HepG2 (cell line): ENCODE measurements around the gene TNFAIP8L2. TPM values are rescaled to one million over a fixed set of nuclear protein-coding genes. Genes with fewer than 3 reads are reported as not detected.

ENCODE experiments used
- ATAC-seq: fragments of 200-7000 bp; cut with Tn5 transposase; 3 replicates; pipeline ENCODE4 v1.9.1; 2020; ENCODE audit warnings: mild to moderate bottlenecking, moderate library complexity
- BruUV-seq: library from RNA; stranded (reverse); fragments of 400-500 nt; replicated peaks from 2 replicates; lab custom pipeline; 2021; lab: Mats Ljungman, UMichigan
- CTCF ChIA-PET: fragments of 300-600 bp; formaldehyde crosslinking; extraction: SDS; loops from one replicate; lab custom pipeline; 2021; ENCODE audit warnings: low total read pairs, inconsistent platforms, low intra/inter-chr PET ratio; lab: Yijun Ruan, JAX
- POLR2A ChIA-PET: fragments of 350-600 bp; sonication (Branson Sonifier 250); formaldehyde crosslinking; loops from one replicate; lab custom pipeline; 2020; ENCODE audit warnings: antibody characterized with exemption, inconsistent platforms; lab: Yijun Ruan, JAX
- DNase-seq: peaks from one replicate; pipeline ENCODE4 v3.0.0-alpha.2; 2015; ENCODE audit warnings: low spot score
- FAIRE-seq: peaks from 3 replicates; lab custom pipeline; 2011; peaks lifted over from hg19 to GRCh38; lab: Jason Lieb, UNC
- H2AFZ ChIP-seq: one replicate; pipeline ENCODE4 v1.6.1; 2011; ENCODE audit warnings: low read length, inconsistent platforms
- H3K27ac ChIP-seq: fragments of 300-600 bp; 3 replicates; pipeline ENCODE4 v1.8.0; 2011; ENCODE audit warnings: mixed run types, mild to moderate bottlenecking, mixed read lengths, low read length, inconsistent platforms; ENCODE audit not compliant: insufficient read depth; ENCODE audit errors: extremely low read length
- H3K27me3 ChIP-seq, 2 experiments: fragments of 200-600 bp in 1 of 2; 2 replicates in 1 of 2; 3 replicates in 1 of 2; pipeline versions ENCODE4 v1.6.0 to v1.8.0; 2011; ENCODE audit warnings: low read length in 2 of 2, mild to moderate bottlenecking in 2 of 2, moderate library complexity in 2 of 2, inconsistent platforms in 1 of 2; ENCODE audit not compliant: insufficient read depth in 2 of 2, control insufficient read depth in 1 of 2
- H3K36me3 ChIP-seq, 2 experiments: fragments of 200-600 bp in 1 of 2; replicated peaks in 1 of 2; 2 replicates in 1 of 2; 3 replicates in 1 of 2; pipeline versions ENCODE4 v1.5.1 to v1.8.0; 2011; ENCODE audit warnings: low read length in 2 of 2, inconsistent platforms in 1 of 2; ENCODE audit not compliant: insufficient read depth in 2 of 2, control insufficient read depth in 1 of 2
- H3K4me1 ChIP-seq: 2 replicates; pipeline ENCODE4 v1.5.1; 2012; ENCODE audit warnings: low read length, inconsistent platforms; ENCODE audit not compliant: insufficient read depth
- H3K4me2 ChIP-seq: 2 replicates; pipeline ENCODE4 v1.6.0; 2011; ENCODE audit warnings: low read depth, low read length, inconsistent platforms
- H3K4me3 ChIP-seq, 3 experiments: fragments of 200-600 bp in 1 of 3; sonication (generic), shearing (Covaris generic) in 1 of 3; replicated peaks in 1 of 3; 2 replicates each; pipeline ENCODE4 v1.5.1; 2011 to 2016; ENCODE audit warnings: low read length in 3 of 3, inconsistent platforms in 2 of 3, low read depth in 2 of 3, mild to moderate bottlenecking in 2 of 3, control low read depth in 1 of 3, mixed read lengths in 1 of 3; ENCODE audit not compliant: insufficient read depth in 1 of 3
- H3K79me2 ChIP-seq: one replicate; pipeline ENCODE4 v1.6.1; 2011; ENCODE audit warnings: low read length, inconsistent platforms; ENCODE audit not compliant: insufficient read depth
- H3K9ac ChIP-seq: 2 replicates; pipeline ENCODE4 v1.6.0; 2011; ENCODE audit warnings: mild to moderate bottlenecking, low read depth, low read length, inconsistent platforms; ENCODE audit not compliant: insufficient read depth
- H3K9me3 ChIP-seq: 2 replicates; pipeline ENCODE4 v1.5.1; 2012; ENCODE audit warnings: mild to moderate bottlenecking, low read length
- H4K20me1 ChIP-seq: 2 replicates; pipeline ENCODE4 v1.6.0; 2011; ENCODE audit warnings: inconsistent platforms, mild to moderate bottlenecking, low read length, moderate library complexity; ENCODE audit not compliant: insufficient read depth
- ATF4 ChIP-seq, 2 experiments: fragments of 450-650 bp in 1 of 2; sonication (generic) in 1 of 2; formaldehyde crosslinking; IDR thresholded peaks; 2 replicates each; pipeline versions ENCODE4 v1.5.0 to v1.8.0; 2020 to 2022; ENCODE audit warnings: mild to moderate bottlenecking in 1 of 2, missing genetic modification reagents in 1 of 2
- ATF7 ChIP-seq, 2 experiments: fragments of 450-650 bp in 1 of 2; sonication (generic) in 1 of 2; formaldehyde crosslinking in 1 of 2; IDR thresholded peaks; 2 replicates each; pipeline versions ENCODE4 v1.4.0 to v1.6.1; 2016 to 2020; ENCODE audit warnings: antibody characterized with exemption in 1 of 2, mild to moderate bottlenecking in 1 of 2, missing genetic modification reagents in 1 of 2
- CCDC6 ChIP-seq: sonication (generic); formaldehyde crosslinking; IDR thresholded peaks from 2 replicates; pipeline ENCODE4 v1.8.1; 2022; ENCODE audit warnings: mild to moderate bottlenecking, missing genetic modification reagents, moderate library complexity
- CEBPB ChIP-seq: IDR thresholded peaks from 2 replicates; pipeline ENCODE4 v1.6.1; 2011; ENCODE audit warnings: low read depth, low read length, improper control_type of control experiment, borderline replicate concordance
- CEBPG ChIP-seq: IDR thresholded peaks from 2 replicates; pipeline ENCODE4 v1.6.1; 2016
- FOXP1 ChIP-seq, 2 experiments: fragments of 450-650 bp in 1 of 2; IDR thresholded peaks; 2 replicates each; pipeline ENCODE4 v1.6.1; 2017 to 2018; ENCODE audit warnings: antibody characterized with exemption in 1 of 2
- FOXP4 ChIP-seq: sonication (generic); formaldehyde crosslinking; IDR thresholded peaks from 2 replicates; pipeline ENCODE4 v1.4.0; 2020; ENCODE audit warnings: missing genetic modification reagents
- NR2C2 ChIP-seq: sonication (generic); formaldehyde crosslinking; IDR thresholded peaks from 2 replicates; pipeline ENCODE4 v1.4.0; 2020; ENCODE audit warnings: missing genetic modification reagents, mild to moderate bottlenecking, moderate library complexity, borderline replicate concordance
- TFE3 ChIP-seq: IDR thresholded peaks from 2 replicates; pipeline ENCODE4 v1.6.1; 2016
- TOE1 ChIP-seq: sonication (generic); formaldehyde crosslinking; IDR thresholded peaks from 2 replicates; pipeline ENCODE4 v1.4.0; 2020; ENCODE audit warnings: mild to moderate bottlenecking, missing genetic modification reagents
- ZBTB38 ChIP-seq: sonication (generic); formaldehyde crosslinking; IDR thresholded peaks from 2 replicates; pipeline ENCODE4 v1.5.1; 2020; ENCODE audit warnings: mild to moderate bottlenecking, missing genetic modification reagents
- ZNF382 ChIP-seq: sonication (generic); formaldehyde crosslinking; IDR thresholded peaks from 2 replicates; pipeline ENCODE4 v1.5.0; 2020; ENCODE audit warnings: missing genetic modification reagents, mild to moderate bottlenecking, borderline replicate concordance
- ZNF484 ChIP-seq: sonication (generic); formaldehyde crosslinking; IDR thresholded peaks from 2 replicates; pipeline ENCODE4 v1.5.1; 2020; ENCODE audit warnings: mild to moderate bottlenecking, low read depth, missing genetic modification reagents, borderline replicate concordance
- ZNF607 ChIP-seq: sonication (generic); formaldehyde crosslinking; IDR thresholded peaks from 2 replicates; pipeline ENCODE4 v1.5.1; 2020; ENCODE audit warnings: missing genetic modification reagents, mild to moderate bottlenecking, borderline replicate concordance
- ZNF740 ChIP-seq: sonication (generic); formaldehyde crosslinking; IDR thresholded peaks from 2 replicates; pipeline ENCODE4 v1.4.0; 2020; ENCODE audit warnings: missing genetic modification reagents
- ZNF816 ChIP-seq: sonication (generic); formaldehyde crosslinking; IDR thresholded peaks from 2 replicates; pipeline ENCODE4 v1.8.0; 2022; ENCODE audit warnings: missing genetic modification reagents, mild to moderate bottlenecking, borderline replicate concordance
- WGBS: methylation state at CpG from one replicate; pipeline ENCODE4 v1.1.6; 2017; ENCODE audit warnings: low lambda C conversion rate; 5-methylcytosine and 5-hydroxymethylcytosine counted together
- in situ Hi-C: cut with HindIII; loops from 2 replicates; pipeline ENCODE4 v1.10.0; 2017; ENCODE audit warnings: low pct_unique_long_range_greater_than_20kb; ENCODE audit not compliant: extremely low pct_ligation_motif_present
- intact Hi-C: fragments of 100-400 bp; cut with micrococcal nuclease; formaldehyde crosslinking; loops from one replicate; pipeline ENCODE4 v1.10.0; 2022; ENCODE audit not compliant: unreplicated experiment
- polyA plus RNA-seq, 8 experiments: library from polyadenylated mRNA; depleted of rRNA in 3 of 8; stranded (reverse) in 7 of 8; unstranded in 1 of 8; fragments of >200 nt; fragmentation: Illumina TruSeq in 4 of 8; extraction: Trizol in 4 of 8; gene quantifications; 2 replicates each; pipeline versions ENCODE4 v1.2.1 to v1.2.3, GENCODE V29; 2011 to 2016; ENCODE audit warnings: low read depth in 4 of 8, missing spikeins in 1 of 8, mixed read lengths in 1 of 8; ENCODE audit not compliant: insufficient read depth in 1 of 8
- total RNA-seq, 5 experiments: library from RNA; depleted of rRNA; stranded (reverse); fragments of >200 nt; fragmentation: Illumina TruSeq; extraction: Trizol; gene quantifications; 2 replicates each; pipeline ENCODE4 v1.2.3, GENCODE V29; 2016; ENCODE audit warnings: low read depth in 1 of 5

TNFAIP8L2 gene
- total and polyA plus RNA-seq, 2 of the 13 experiments (the other 11 are each of a cell fraction or from before 2014, with no cell fraction given) = not detected

- TF ChIP-seq ZBTB38 (CRISPR knock-in tag) = peak; percentile 65; the same call in 1 of the 2 replicates
- TF ChIP-seq TFE3 (CRISPR knock-in tag) = peak; percentile 78
- 0 out of 2 replicates have a peak, but pooled peaks have one; percentile 36 for TF ChIP-seq TOE1 (CRISPR knock-in tag)
- TF ChIP-seq ZNF484 (CRISPR knock-in tag) = no peak
These were observed 33.4 kb downstream of the TNFAIP8L2 start, which contains the start of gene VPS72 (continued) for GRCh38 chr1:151189637-151190445.

- in situ Hi-C loops = no loop called here
- Histone ChIP-seq H2AFZ (peak overlapping the region; percentile 36), H3K79me2 (peaks cover 15% of the 10 kb centered on the region), H3K36me3 (no peaks in the 10 kb centered on the region), H3K4me2 (peak overlapping the region; percentile 42; the same call in 1 of the 2 replicates), H3K27me3 (no peaks in the 10 kb centered on the region), H3K9me3 (no peaks in the 10 kb centered on the region), H3K4me1 (peaks cover 48% of the 10 kb centered on the region), H3K4me3 (no peak overlapping the region), H3K27ac (no peak overlapping the region), H4K20me1 (no peaks in the 10 kb centered on the region), H3K9ac (no peak overlapping the region)
- WGBS = 5% methylated on average over 7 of the region's 7 CpGs
- CTCF ChIA-PET = no interaction called here
- TF ChIP-seq ATF4 (CRISPR knock-in tag; IDR thresholded peaks at IDR 0.05) (peak in 1 of 2 experiments; percentile 58; a peak in 1 of 4 replicates), NR2C2 (CRISPR knock-in tag) (no peak), ZNF740 (no peak), FOXP1 (IDR thresholded peaks at IDR 0.05) (no peak), FOXP1 (CRISPR knock-in tag; IDR thresholded peaks at IDR 0.05) (peak; percentile 47; the same call in 1 of the 2 replicates), FOXP4 (CRISPR knock-in tag) (0 out of 2 replicates have a peak, but pooled peaks have one; percentile 33), CEBPG (CRISPR knock-in tag) (peak; percentile 61), ATF7 (IDR thresholded peaks at IDR 0.05) (peak; percentile 46; the same call in 1 of the 2 replicates), ATF7 (CRISPR knock-in tag; IDR thresholded peaks at IDR 0.05) (no peak), ZNF607 (CRISPR knock-in tag) (no peak), CEBPB (peak; percentile 65; the same call in 1 of the 2 replicates), ZNF382 (CRISPR knock-in tag) (no peak), ZNF816 (CRISPR knock-in tag) (no peak), CCDC6 (CRISPR knock-in tag) (no peak)
- BruUV-seq = no TSS peak
- ATAC-seq = no peak
- DNase-seq = no peak
- POLR2A ChIA-PET = no interaction called here
- intact Hi-C loops = no loop called here
- no peak for FAIRE-seq
These were observed 35.6 kb downstream of the TNFAIP8L2 start for GRCh38 chr1:151192047-151192446.
